H9 (cell line): ENCODE data around the gene RNF186. TPM values are rescaled to one million over a fixed set of nuclear protein-coding genes. Genes with fewer than 3 reads are reported as not detected.

Experiments used
- DNase-seq: peaks from one replicate; pipeline ENCODE4 v3.0.0-alpha.2; 2017
- H2AFZ ChIP-seq: one replicate; pipeline ENCODE4 v1.6.1; 2013; ENCODE audit warnings: mild to moderate bottlenecking, low read length, control low read depth, moderate library complexity
- H2AK5ac ChIP-seq: 2 replicates; pipeline ENCODE4 v1.6.1; 2013; ENCODE audit warnings: low read length, control low read depth, mixed read lengths; ENCODE audit not compliant: insufficient read length
- H2BK120ac ChIP-seq: one replicate; pipeline ENCODE4 v1.6.1; 2013; ENCODE audit warnings: low read depth, mild to moderate bottlenecking, low read length, control low read depth, inconsistent platforms; ENCODE audit not compliant: poor library complexity, severe bottlenecking
- H2BK12ac ChIP-seq: 2 replicates; pipeline ENCODE4 v1.6.1; 2013; ENCODE audit warnings: low read length, control low read depth, mixed read lengths, low read depth; ENCODE audit not compliant: insufficient read length
- H2BK15ac ChIP-seq: 2 replicates; pipeline ENCODE4 v1.6.1; 2013; ENCODE audit warnings: low read depth, low read length, control low read depth
- H2BK20ac ChIP-seq: one replicate; pipeline ENCODE4 v1.6.1; 2013; ENCODE audit warnings: low read depth, mild to moderate bottlenecking, low read length, control low read depth, inconsistent platforms; ENCODE audit not compliant: poor library complexity, severe bottlenecking
- H2BK5ac ChIP-seq: 2 replicates; pipeline ENCODE4 v1.6.1; 2013; ENCODE audit warnings: low read length, control low read depth, mixed read lengths; ENCODE audit not compliant: insufficient read length
- H3K14ac ChIP-seq: 2 replicates; pipeline ENCODE4 v1.6.1; 2013; ENCODE audit warnings: low read length, control low read depth; ENCODE audit not compliant: insufficient read depth
- H3K18ac ChIP-seq: 2 replicates; pipeline ENCODE4 v1.6.1; 2013; ENCODE audit warnings: low read depth, mild to moderate bottlenecking, mixed read lengths, low read length, control low read depth; ENCODE audit not compliant: insufficient read length
- H3K23ac ChIP-seq: 2 replicates; pipeline ENCODE4 v1.6.1; 2013; ENCODE audit warnings: low read length, control low read depth, mixed read lengths, low read depth; ENCODE audit not compliant: insufficient read length
- H3K23me2 ChIP-seq: 2 replicates; pipeline ENCODE4 v1.6.1; 2013; ENCODE audit warnings: low read depth, mild to moderate bottlenecking, mixed read lengths, low read length, control low read depth; ENCODE audit not compliant: insufficient read length, poor library complexity, severe bottlenecking
- H3K27ac ChIP-seq: 2 replicates; pipeline ENCODE4 v1.5.1; 2013; ENCODE audit warnings: low read length, control low read depth, mixed read lengths, low read depth; ENCODE audit not compliant: insufficient read length
- H3K27me3 ChIP-seq: 2 replicates; pipeline ENCODE4 v1.6.1; 2013; ENCODE audit warnings: low read length, control low read depth, inconsistent platforms; ENCODE audit not compliant: insufficient read depth
- H3K4ac ChIP-seq: 2 replicates; pipeline ENCODE4 v1.6.1; 2013; ENCODE audit warnings: low read depth, mild to moderate bottlenecking, control low read depth, inconsistent platforms, low read length, moderate library complexity
- H3K4me1 ChIP-seq: 2 replicates; pipeline ENCODE4 v1.6.1; 2013; ENCODE audit warnings: low read length, control low read depth, inconsistent platforms; ENCODE audit not compliant: insufficient read depth
- H3K4me2 ChIP-seq: 2 replicates; pipeline ENCODE4 v1.6.1; 2013; ENCODE audit warnings: low read length, control low read depth, mixed read lengths; ENCODE audit not compliant: insufficient read length, insufficient read depth
- H3K56ac ChIP-seq: 2 replicates; pipeline ENCODE4 v1.6.1; 2013; ENCODE audit warnings: low read depth, mild to moderate bottlenecking, mixed read lengths, low read length, control low read depth; ENCODE audit not compliant: insufficient read length
- H3K79me1 ChIP-seq: 2 replicates; pipeline ENCODE4 v1.6.1; 2013; ENCODE audit warnings: low read depth, mild to moderate bottlenecking, moderate library complexity, low read length, control low read depth, inconsistent platforms; ENCODE audit not compliant: insufficient read depth, poor library complexity, severe bottlenecking
- H3K79me2 ChIP-seq: 2 replicates; pipeline ENCODE4 v1.6.1; 2013; ENCODE audit warnings: low read length, control low read depth, inconsistent platforms; ENCODE audit not compliant: insufficient read depth
- H3K9ac ChIP-seq: 2 replicates; pipeline ENCODE4 v1.6.1; 2013; ENCODE audit warnings: low read length, control low read depth, mixed read lengths; ENCODE audit not compliant: insufficient read length; ENCODE audit errors: extremely low read depth
- H3K9me3 ChIP-seq: one replicate; pipeline ENCODE4 v1.6.1; 2013; ENCODE audit warnings: low read depth, low read length, inconsistent platforms; ENCODE audit not compliant: control insufficient read depth
- H3T11ph ChIP-seq: one replicate; pipeline ENCODE4 v1.6.1; 2013; ENCODE audit warnings: mild to moderate bottlenecking, low read length, control low read depth, inconsistent platforms
- H4K20me1 ChIP-seq: one replicate; pipeline ENCODE4 v1.6.1; 2013; ENCODE audit not compliant: control insufficient read depth, insufficient read length, insufficient read depth
- H4K5ac ChIP-seq: 2 replicates; pipeline ENCODE4 v1.6.1; 2013; ENCODE audit warnings: low read depth, mild to moderate bottlenecking, mixed read lengths, low read length, control low read depth; ENCODE audit not compliant: insufficient read length
- H4K8ac ChIP-seq: replicated peaks from 2 replicates; pipeline ENCODE4 v1.6.1; 2013; ENCODE audit warnings: low read length, control low read depth, mixed read lengths, low read depth; ENCODE audit not compliant: insufficient read length
- H4K91ac ChIP-seq: 2 replicates; pipeline ENCODE4 v1.6.1; 2013; ENCODE audit warnings: low read depth, mild to moderate bottlenecking, moderate library complexity, mixed read lengths, low read length, control low read depth; ENCODE audit not compliant: insufficient read length
- H3K27ac Mint-ChIP-seq, 3 experiments: 2 replicates in 2 of 3; 3 replicates in 1 of 3; pipeline ENCODE4 v1.8.0; 2020 to 2021; ENCODE audit warnings: mixed read lengths in 3 of 3, mild to moderate bottlenecking in 1 of 3, moderate library complexity in 1 of 3
- H3K27me3 Mint-ChIP-seq: 2 replicates; pipeline ENCODE4 v1.8.0; 2021; ENCODE audit warnings: low read depth, mild to moderate bottlenecking, moderate library complexity, mixed read lengths
- H3K36me3 Mint-ChIP-seq, 3 experiments: 2 replicates in 2 of 3; 3 replicates in 1 of 3; pipeline ENCODE4 v1.8.0; 2020 to 2021; ENCODE audit warnings: low read depth in 3 of 3, mixed read lengths in 3 of 3; ENCODE audit not compliant: insufficient read depth in 1 of 3
- H3K4me1 Mint-ChIP-seq, 2 experiments: 2 replicates each; pipeline ENCODE4 v1.8.0; 2020; ENCODE audit warnings: mixed read lengths in 2 of 2
- H3K4me3 Mint-ChIP-seq, 2 experiments: 2 replicates in 1 of 2; 3 replicates in 1 of 2; pipeline ENCODE4 v1.8.0; 2020 to 2021; ENCODE audit warnings: mild to moderate bottlenecking in 2 of 2, mixed read lengths in 2 of 2, moderate library complexity in 1 of 2
- H3K9me3 Mint-ChIP-seq, 2 experiments: 2 replicates in 1 of 2; 3 replicates in 1 of 2; pipeline ENCODE4 v1.8.0; 2020; ENCODE audit warnings: mild to moderate bottlenecking in 2 of 2, mixed read lengths in 2 of 2, moderate library complexity in 1 of 2
- CTCF ChIP-seq: fragments of 200-600 bp; sonication (generic); conservative IDR thresholded peaks from 3 replicates; pipeline ENCODE4 v1.8.0; 2021; ENCODE audit warnings: antibody characterized with exemption, mild to moderate bottlenecking
- WGBS: extraction: QIAGEN DNeasy Blood & Tissue Kit; methylation state at CpG from one replicate; pipeline ENCODE4 v1.1.7; 2013; ENCODE audit warnings: missing lambda C conversion rate, low lambda C conversion rate, mixed read lengths; ENCODE audit not compliant: insufficient read length; ENCODE audit errors: extremely low coverage; 5-methylcytosine and 5-hydroxymethylcytosine counted together
- total RNA-seq: library from RNA; stranded (reverse); gene quantifications from 2 replicates; pipeline ENCODE4 v1.2.1, GENCODE V29; 2021

RNF186 gene
- total RNA-seq, 1 experiment from 2014 or later = not detected

GRCh38 chr1:19861842-19862530 is 46.9 kb upstream of the RNF186 start:
- no peaks in the 10 kb centered on the region for H3K27me3 ChIP-seq
- no peak overlapping the region for H3K27ac ChIP-seq
- Mint-ChIP-seq H3K9me3 (peaks cover 11 to 15% of the 10 kb centered on the region in 2 experiments), H3K36me3 (peaks cover 0 to 10% (median 9%) of the 10 kb centered on the region in 3 experiments; a peak in 4 of 7 replicates), H3K4me1 (peaks cover 8 to 9% of the 10 kb centered on the region in 2 experiments; a peak in 3 of 4 replicates), H3K27me3 (peaks cover 11% of the 10 kb centered on the region), H3K4me3 (no peak overlapping the region), H3K27ac (no peak overlapping the region)
- TF ChIP-seq CTCF = no peak
- DNase-seq = no peak
- no peaks in the 10 kb centered on the region for H3K79me1 ChIP-seq
- H2AK5ac ChIP-seq = no peak overlapping the region
- no peak overlapping the region for H3K9ac ChIP-seq
- H3K79me2 ChIP-seq = no peaks in the 10 kb centered on the region
- H4K20me1 ChIP-seq = no peaks in the 10 kb centered on the region
- no peaks in the 10 kb centered on the region for H3K23me2 ChIP-seq
- H3K23ac ChIP-seq = no peak overlapping the region
- no peak overlapping the region for H3K18ac ChIP-seq
- no CpG with 5 or more reads among the region's 1 CpG for WGBS
- no peak overlapping the region for H3K14ac ChIP-seq
- H3K4me1 ChIP-seq = no peaks in the 10 kb centered on the region
- no peak overlapping the region for H2BK15ac ChIP-seq
- H3K9me3 ChIP-seq = no peaks in the 10 kb centered on the region
- H4K5ac ChIP-seq = no peak overlapping the region
- no peak overlapping the region for H3T11ph ChIP-seq
- no peak overlapping the region for H3K4me2 ChIP-seq
- H2BK120ac ChIP-seq = no peak overlapping the region
- H2AFZ ChIP-seq = no peak overlapping the region
- H3K56ac ChIP-seq = no peak overlapping the region
- H4K91ac ChIP-seq = no peak overlapping the region
- H2BK20ac ChIP-seq = no peak overlapping the region
- no peak overlapping the region for H3K4ac ChIP-seq
- H4K8ac ChIP-seq = no peak overlapping the region
- H2BK5ac ChIP-seq = no peak overlapping the region
- no peak overlapping the region for H2BK12ac ChIP-seq
